ENCODE data around the gene SLC25A19.

Gene SLC25A19

DNA sequence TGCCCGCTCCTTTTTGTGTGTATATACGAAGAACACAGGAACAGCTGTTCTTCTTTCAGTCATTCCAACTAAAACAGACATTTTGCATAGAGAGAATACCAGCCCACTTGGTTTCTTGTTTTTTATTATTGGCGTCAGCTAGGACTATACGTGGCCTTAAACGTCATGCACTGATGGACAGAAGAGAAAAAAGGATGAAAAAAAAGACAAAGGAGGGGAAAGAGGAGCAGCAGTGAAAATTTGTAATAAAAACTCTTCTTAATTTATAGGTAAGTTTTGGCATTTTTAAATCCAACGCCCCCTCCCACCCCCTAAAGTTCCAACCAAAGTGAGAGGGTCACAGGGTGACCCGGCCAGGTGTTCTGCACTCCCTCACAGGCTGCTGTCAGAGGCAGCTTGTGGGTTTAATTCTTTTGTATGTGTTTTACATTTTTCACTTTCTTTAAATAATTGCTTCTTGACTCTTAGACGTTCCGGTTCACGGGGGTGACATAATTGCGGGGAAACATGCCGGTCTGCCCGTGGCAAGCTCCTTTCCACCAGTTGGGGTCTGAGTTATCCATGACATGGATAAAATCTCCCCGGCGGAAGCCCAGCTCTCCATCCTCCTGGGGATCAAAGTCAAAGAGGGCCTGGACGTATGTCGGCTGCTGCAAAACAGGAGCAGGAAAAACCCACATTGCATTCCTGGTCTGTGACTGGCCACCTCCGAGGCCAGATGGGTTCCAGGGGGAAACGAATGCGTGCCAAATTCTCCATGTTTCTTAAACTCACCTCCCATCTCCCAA is 30.9 kb upstream of the SLC25A19 start:
- Histone ChIP-seq H3K9ac (ENCODE audit: low read depth, low read length) (no peak overlapping the region), H3K9me3 (ENCODE audit: control insufficient read depth, insufficient read depth, low read length) (no peaks in the 10 kb centered on the region), H3K27me3 (ENCODE audit: control insufficient read depth, insufficient read depth, low read length) (no peaks in the 10 kb centered on the region), H3K27ac (ENCODE audit: low read depth, low read length) (no peak overlapping the region), H3K4me1 (ENCODE audit: control insufficient read depth, insufficient read depth, low read length) (peaks cover 3% of the 10 kb centered on the region; the same call in 1 of the 2 replicates), H3K4me3 (ENCODE audit: low read depth, low read length) (no peak overlapping the region), H3K36me3 (ENCODE audit: control insufficient read depth, insufficient read depth, low read length) (peaks cover 41% of the 10 kb centered on the region)

DNA sequence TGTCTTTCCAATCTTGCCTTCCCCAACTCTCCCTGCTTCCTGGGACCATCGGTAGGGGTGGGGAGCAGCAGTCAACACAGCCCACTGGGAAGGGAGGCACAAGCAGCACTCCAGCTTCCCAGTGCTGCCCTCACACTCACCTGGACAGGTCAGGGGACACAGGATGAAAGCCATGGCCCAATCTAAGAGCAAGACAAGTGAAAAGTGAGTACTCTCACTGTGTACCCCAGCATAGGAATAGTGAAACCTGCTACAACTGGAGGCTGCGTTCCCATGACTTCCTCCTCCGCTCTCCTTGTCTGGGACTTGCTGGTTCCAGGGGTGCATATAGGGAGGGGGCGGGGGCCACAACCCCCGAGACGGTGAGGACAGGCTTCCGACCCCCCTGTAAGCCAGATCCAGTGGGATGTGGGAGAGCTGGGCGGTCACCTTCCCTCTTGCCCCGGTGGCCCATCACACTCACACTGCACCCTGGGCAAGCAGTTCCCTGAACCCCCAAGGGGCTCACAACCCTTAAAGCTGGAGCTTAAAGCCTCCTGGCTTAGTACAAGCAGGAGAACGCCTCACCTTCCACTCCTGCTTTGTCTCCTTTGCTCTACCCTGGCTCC is 29.5 kb upstream of the SLC25A19 start:
- Histone ChIP-seq H3K9me3 (ENCODE audit: control insufficient read depth, insufficient read depth, low read length) (no peaks in the 10 kb centered on the region), H3K9ac (ENCODE audit: low read depth, low read length) (no peak overlapping the region), H3K27me3 (ENCODE audit: control insufficient read depth, insufficient read depth, low read length) (no peaks in the 10 kb centered on the region), H3K36me3 (ENCODE audit: control insufficient read depth, insufficient read depth, low read length) (peaks cover 37% of the 10 kb centered on the region), H3K4me1 (ENCODE audit: control insufficient read depth, insufficient read depth, low read length) (peaks cover 3% of the 10 kb centered on the region; the same call in 1 of the 2 replicates), H3K4me3 (ENCODE audit: low read depth, low read length) (no peak overlapping the region), H3K27ac (ENCODE audit: low read depth, low read length) (no peak overlapping the region)

DNA sequence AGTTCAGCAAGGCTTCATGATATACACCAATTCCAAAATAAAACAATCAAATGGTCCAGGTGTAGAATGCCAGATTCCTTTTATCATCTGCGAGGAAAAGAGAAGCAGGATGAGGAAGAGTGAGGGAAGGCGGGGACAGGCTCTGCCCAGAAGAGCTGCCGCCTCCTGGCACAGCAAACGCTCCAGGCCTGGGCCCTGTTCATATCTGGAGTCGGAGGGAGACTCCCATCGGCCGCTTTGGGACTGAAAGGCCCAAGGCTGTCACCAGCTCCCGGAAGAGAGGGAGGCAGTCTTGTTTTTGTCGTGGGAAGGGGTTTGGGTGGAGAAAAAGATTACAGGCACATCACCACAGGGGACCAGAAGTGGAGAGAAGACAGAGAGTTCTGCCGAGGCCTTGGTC is 29.0 kb upstream of the SLC25A19 start:
- Histone ChIP-seq H3K4me1 (ENCODE audit: control insufficient read depth, insufficient read depth, low read length) (peaks cover 3% of the 10 kb centered on the region; the same call in 1 of the 2 replicates), H3K27me3 (ENCODE audit: control insufficient read depth, insufficient read depth, low read length) (no peaks in the 10 kb centered on the region), H3K9me3 (ENCODE audit: control insufficient read depth, insufficient read depth, low read length) (no peaks in the 10 kb centered on the region), H3K4me3 (ENCODE audit: low read depth, low read length) (no peak overlapping the region), H3K27ac (ENCODE audit: low read depth, low read length) (no peak overlapping the region), H3K9ac (ENCODE audit: low read depth, low read length) (no peak overlapping the region), H3K36me3 (ENCODE audit: control insufficient read depth, insufficient read depth, low read length) (peaks cover 37% of the 10 kb centered on the region)

DNA sequence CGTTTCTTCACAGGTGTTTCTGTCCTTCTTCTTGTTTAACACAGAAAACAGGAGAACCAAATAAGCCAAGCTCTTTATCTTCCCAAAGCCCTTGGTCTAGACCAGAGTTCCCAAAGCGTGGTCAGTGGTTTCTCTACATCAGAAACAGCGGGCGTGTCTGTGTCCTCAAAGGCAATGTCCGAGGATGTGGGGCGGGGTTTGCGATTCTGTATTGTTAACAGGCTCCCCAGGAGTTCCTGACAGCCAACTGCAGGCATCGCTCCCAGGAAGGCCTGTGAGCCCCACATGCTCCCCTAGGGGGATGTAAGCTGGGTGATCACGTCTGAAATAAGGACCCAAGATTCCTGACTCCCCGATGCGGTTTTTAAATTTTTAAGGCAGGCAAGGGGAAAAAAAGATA is 28.4 kb upstream of the SLC25A19 start:
- H3K4me3 ChIP-seq (ENCODE audit: low read depth, low read length): no peak overlapping the region
- no peak overlapping the region for H3K27ac ChIP-seq (ENCODE audit: low read depth, low read length)
- peaks cover 37% of the 10 kb centered on the region for H3K36me3 ChIP-seq (ENCODE audit: control insufficient read depth, insufficient read depth, low read length)
- H3K4me1 ChIP-seq (ENCODE audit: control insufficient read depth, insufficient read depth, low read length): peaks cover 3% of the 10 kb centered on the region; the same call in 1 of the 2 replicates
- H3K9me3 ChIP-seq (ENCODE audit: control insufficient read depth, insufficient read depth, low read length): no peaks in the 10 kb centered on the region
- H3K9ac ChIP-seq (ENCODE audit: low read depth, low read length): no peak overlapping the region
- H3K27me3 ChIP-seq (ENCODE audit: control insufficient read depth, insufficient read depth, low read length): no peaks in the 10 kb centered on the region

DNA sequence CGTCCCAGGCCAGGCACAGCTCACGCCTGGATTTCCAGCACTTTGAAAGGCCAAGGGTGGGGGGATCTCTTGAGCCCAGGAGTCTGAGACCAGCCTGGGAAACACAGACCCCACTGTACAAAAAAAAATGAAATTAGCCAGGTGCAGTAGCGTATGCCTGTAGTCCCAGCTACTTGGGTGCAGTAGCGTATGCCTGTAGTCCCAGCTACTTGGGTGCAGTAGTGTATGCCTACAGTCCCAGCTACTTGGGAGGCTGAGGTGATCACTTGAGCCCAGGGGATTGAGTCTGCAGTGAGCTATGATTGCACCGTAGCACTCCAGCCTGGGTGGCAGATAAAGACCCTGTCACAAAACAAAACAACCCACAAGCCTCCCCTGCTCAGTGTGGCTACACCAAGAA is 27.0 kb upstream of the SLC25A19 start:
- Histone ChIP-seq H3K27me3 (ENCODE audit: control insufficient read depth, insufficient read depth, low read length) (no peaks in the 10 kb centered on the region), H3K9me3 (ENCODE audit: control insufficient read depth, insufficient read depth, low read length) (no peaks in the 10 kb centered on the region), H3K4me1 (ENCODE audit: control insufficient read depth, insufficient read depth, low read length) (peaks cover 3% of the 10 kb centered on the region; the same call in 1 of the 2 replicates), H3K36me3 (ENCODE audit: control insufficient read depth, insufficient read depth, low read length) (peaks cover 26% of the 10 kb centered on the region), H3K27ac (ENCODE audit: low read depth, low read length) (no peak overlapping the region), H3K4me3 (ENCODE audit: low read depth, low read length) (no peak overlapping the region), H3K9ac (ENCODE audit: low read depth, low read length) (no peak overlapping the region)

DNA sequence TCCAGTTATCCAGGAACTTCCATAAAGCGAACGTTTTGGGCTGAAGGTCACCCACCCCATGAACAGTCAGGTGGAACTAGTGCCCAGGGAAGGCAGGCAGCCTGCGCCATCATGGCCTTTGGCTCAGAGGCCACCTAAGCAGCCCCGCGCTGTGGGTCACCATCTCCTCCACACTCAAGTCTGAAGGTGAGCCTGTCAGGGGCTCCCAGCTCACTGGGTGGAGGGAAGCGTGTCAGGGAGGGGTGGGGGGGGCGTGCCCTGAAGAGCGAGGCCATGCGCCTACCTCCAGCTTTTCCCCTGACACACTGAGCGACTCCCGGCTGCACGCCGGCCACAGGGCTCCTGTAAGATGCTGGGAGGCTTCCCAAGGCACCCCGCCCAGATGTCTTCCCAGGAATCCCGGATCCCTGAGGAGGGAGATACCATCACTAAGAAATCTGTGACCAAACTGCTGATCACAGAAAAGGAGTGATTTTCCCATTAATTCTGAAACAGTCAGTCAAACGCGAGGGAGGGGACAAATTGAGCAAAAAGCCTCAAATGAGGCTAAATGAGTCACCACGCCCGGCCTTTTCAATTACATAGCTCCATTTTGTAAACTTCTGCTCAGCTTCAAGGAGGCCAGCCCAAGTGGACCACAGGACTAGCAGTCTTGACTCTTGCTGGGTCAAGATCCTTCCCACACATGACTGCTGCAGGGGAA is 26.5 kb upstream of the SLC25A19 start:
- no peak overlapping the region for H3K9ac ChIP-seq (ENCODE audit: low read depth, low read length)
- H3K36me3 ChIP-seq (ENCODE audit: control insufficient read depth, insufficient read depth, low read length): peaks cover 22% of the 10 kb centered on the region
- H3K4me1 ChIP-seq (ENCODE audit: control insufficient read depth, insufficient read depth, low read length): peaks cover 3% of the 10 kb centered on the region; the same call in 1 of the 2 replicates
- no peak overlapping the region for H3K27ac ChIP-seq (ENCODE audit: low read depth, low read length)
- H3K27me3 ChIP-seq (ENCODE audit: control insufficient read depth, insufficient read depth, low read length): no peaks in the 10 kb centered on the region
- H3K9me3 ChIP-seq (ENCODE audit: control insufficient read depth, insufficient read depth, low read length): no peaks in the 10 kb centered on the region
- H3K4me3 ChIP-seq (ENCODE audit: low read depth, low read length): no peak overlapping the region

DNA sequence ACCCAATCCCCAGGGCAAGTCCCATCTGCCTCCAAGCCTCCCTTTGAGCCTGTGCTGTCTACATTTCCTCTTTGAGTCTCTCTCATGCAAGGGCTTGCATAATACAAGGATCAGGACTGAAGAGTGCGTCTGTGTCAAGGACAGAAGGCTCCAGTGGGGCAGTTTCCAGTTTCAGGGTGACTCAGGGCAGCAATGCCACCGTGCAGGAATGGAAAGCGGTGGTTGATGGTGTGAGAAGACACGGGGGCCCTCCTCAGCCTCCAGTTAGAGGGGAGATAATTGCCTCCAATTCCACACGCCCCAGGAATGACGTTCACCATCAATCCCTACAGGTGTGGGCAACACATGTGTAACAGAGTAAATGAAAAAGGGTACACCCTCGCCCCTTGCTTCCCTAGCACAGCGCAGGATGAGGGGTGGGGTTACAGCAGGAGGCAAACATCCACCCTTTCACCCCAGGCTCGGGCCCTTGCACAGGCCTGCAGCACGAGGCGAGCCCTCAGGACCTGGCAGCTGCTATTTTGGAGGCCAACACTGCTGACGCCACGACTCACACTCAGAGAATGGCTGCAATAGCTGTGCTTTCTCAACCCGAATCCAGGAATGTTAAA is 24.8 kb upstream of the SLC25A19 start:
- peaks cover 10% of the 10 kb centered on the region; the same call in 1 of the 2 replicates for H3K36me3 ChIP-seq (ENCODE audit: control insufficient read depth, insufficient read depth, low read length)
- peaks cover 3% of the 10 kb centered on the region; the same call in 1 of the 2 replicates for H3K4me1 ChIP-seq (ENCODE audit: control insufficient read depth, insufficient read depth, low read length)
- no peak overlapping the region for H3K9ac ChIP-seq (ENCODE audit: low read depth, low read length)
- H3K9me3 ChIP-seq (ENCODE audit: control insufficient read depth, insufficient read depth, low read length): no peaks in the 10 kb centered on the region
- H3K27ac ChIP-seq (ENCODE audit: low read depth, low read length): no peak overlapping the region
- no peak overlapping the region for H3K4me3 ChIP-seq (ENCODE audit: low read depth, low read length)
- H3K27me3 ChIP-seq (ENCODE audit: control insufficient read depth, insufficient read depth, low read length): no peaks in the 10 kb centered on the region

DNA sequence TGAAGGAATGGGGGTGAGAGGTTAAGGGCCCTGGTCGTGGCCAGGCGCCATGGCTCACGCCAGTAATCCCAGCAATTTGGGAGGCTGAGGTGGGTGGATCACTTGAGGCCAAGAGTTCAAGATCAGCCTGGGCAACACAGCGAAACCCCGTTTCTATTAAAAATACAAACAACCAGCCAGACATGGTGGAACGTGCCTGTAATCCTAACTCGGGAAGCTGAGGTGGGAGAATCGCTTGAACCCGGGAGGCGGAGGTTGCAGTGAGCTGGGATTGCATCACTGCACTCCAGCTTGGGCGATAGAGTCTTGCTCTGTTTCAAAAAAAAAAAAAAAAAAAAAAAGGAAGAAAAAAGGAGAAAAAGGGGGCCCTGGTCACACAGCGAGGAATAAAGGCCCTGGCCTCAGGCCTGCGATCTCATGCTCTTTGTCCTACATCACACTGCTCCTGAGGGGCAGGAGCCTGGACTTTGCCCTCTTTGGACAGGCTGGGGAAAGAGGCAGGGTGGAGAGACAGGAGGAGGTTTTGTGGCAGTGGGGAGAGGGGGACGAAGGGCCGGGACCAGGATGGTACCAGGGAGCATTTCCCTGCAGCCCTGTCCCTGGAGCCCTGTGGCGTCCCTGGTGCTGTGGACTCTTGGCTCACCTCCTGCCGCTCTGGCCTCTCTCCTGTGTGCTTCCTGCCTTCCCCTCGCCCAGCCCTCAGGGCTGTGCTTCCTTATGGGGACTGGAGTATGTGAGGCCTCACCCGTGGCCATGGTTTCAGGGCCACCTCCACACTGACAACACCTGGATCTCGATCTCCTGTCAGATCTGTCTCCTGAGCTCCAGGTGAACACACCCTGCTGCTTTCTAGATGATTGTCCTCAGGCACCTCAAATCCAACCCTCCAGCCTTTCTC is 19.7 kb upstream of the SLC25A19 start:
- no peak overlapping the region for H3K9ac ChIP-seq (ENCODE audit: low read depth, low read length)
- H3K4me3 ChIP-seq (ENCODE audit: low read depth, low read length): no peak overlapping the region
- H3K27ac ChIP-seq (ENCODE audit: low read depth, low read length): no peak overlapping the region

DNA sequence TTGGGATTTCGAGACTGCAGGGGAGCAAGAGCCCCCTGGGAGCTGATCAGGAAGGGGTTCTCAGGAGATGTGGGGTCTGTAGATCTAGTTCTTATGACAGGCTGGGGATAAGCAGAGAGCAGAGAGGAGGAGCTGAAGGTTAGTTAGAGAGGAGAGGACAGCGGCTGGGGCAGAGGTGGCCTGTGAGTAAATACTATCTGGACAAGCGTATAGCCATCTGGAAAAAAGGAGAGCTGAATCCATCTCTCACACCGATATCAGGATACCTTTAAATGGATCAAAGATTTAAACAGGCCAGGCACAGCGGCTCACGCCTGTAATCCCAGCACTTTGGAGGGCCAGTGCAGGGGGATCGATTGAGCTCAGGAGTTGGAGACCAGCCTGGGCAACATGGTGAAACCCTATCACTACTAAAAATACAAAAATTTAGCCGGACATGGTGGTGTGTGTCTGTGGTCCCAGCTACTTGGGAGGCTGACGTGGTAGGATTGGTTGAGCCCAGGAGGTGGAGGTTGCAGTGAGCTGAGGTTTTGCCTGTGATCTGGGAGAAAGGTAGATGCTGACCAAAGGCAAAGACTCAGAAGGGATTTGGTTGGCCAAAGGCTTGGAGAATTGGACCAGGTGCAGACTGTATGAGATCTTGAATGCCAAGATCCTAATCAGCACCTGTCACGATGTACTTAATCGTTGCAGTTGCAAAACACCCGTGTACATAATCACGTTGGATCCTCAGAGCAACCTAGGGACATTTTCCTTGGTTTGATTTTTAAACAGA is 18.9 kb upstream of the SLC25A19 start:
- Histone ChIP-seq H3K9me3 (ENCODE audit: control insufficient read depth, insufficient read depth, low read length) (no peaks in the 10 kb centered on the region), H3K4me3 (ENCODE audit: low read depth, low read length) (no peak overlapping the region), H3K9ac (ENCODE audit: low read depth, low read length) (no peak overlapping the region), H3K36me3 (ENCODE audit: control insufficient read depth, insufficient read depth, low read length) (no peaks in the 10 kb centered on the region), H3K27me3 (ENCODE audit: control insufficient read depth, insufficient read depth, low read length) (no peaks in the 10 kb centered on the region), H3K27ac (ENCODE audit: low read depth, low read length) (no peak overlapping the region), H3K4me1 (ENCODE audit: control insufficient read depth, insufficient read depth, low read length) (no peaks in the 10 kb centered on the region)

More for the DNA sequence above, 19.7 kb upstream of the SLC25A19 start:
- no peaks in the 10 kb centered on the region for H3K36me3 ChIP-seq (ENCODE audit: control insufficient read depth, insufficient read depth, low read length)
- H3K4me1 ChIP-seq (ENCODE audit: control insufficient read depth, insufficient read depth, low read length): no peaks in the 10 kb centered on the region
- no peaks in the 10 kb centered on the region for H3K9me3 ChIP-seq (ENCODE audit: control insufficient read depth, insufficient read depth, low read length)
- no peaks in the 10 kb centered on the region for H3K27me3 ChIP-seq (ENCODE audit: control insufficient read depth, insufficient read depth, low read length)

Data from HUES48 (cell line).